OCI-LY7 (cell line): ENCODE data around the gene EPHA6. TPM values are rescaled to one million over a fixed set of nuclear protein-coding genes. Genes with fewer than 3 reads are reported as not detected.

Experiments
- BruUV-seq: library from RNA; stranded (reverse); fragments of 400-500 nt; replicated peaks from 2 replicates; lab custom pipeline; 2021; lab: Mats Ljungman, UMichigan
- CTCF ChIA-PET: fragments of 300-600 bp; sonication (Branson Sonifier 250); formaldehyde crosslinking; loops from one replicate; lab custom pipeline; 2022; ENCODE audit warnings: antibody characterized with exemption; ENCODE audit not compliant: unreplicated experiment; lab: Charles Lee
- POLR2A ChIA-PET: fragments of 300-600 bp; sonication (Branson Sonifier 250); formaldehyde crosslinking; loops from one replicate; lab custom pipeline; 2022; ENCODE audit warnings: antibody characterized with exemption; lab: Charles Lee
- DNase-seq: peaks from one replicate; pipeline ENCODE4 v3.0.0-alpha.2; 2015; ENCODE audit warnings: low spot score
- H2AFZ ChIP-seq: fragments of 200-600 bp; sonication (generic), shearing (Covaris generic); 2 replicates; pipeline ENCODE4 v1.6.1; 2014; ENCODE audit warnings: mild to moderate bottlenecking, antibody characterized with exemption, low read length, moderate library complexity
- H3K27ac ChIP-seq: fragments of 200-600 bp; sonication (generic); 2 replicates; pipeline ENCODE4 v1.5.1; 2014; ENCODE audit warnings: mixed run types, low read depth, mild to moderate bottlenecking, moderate library complexity, low read length, inconsistent platforms; ENCODE audit not compliant: poor library complexity, severe bottlenecking
- H3K36me3 ChIP-seq: fragments of 200-600 bp; sonication (generic); 2 replicates; pipeline ENCODE4 v1.6.1; 2014; ENCODE audit warnings: mild to moderate bottlenecking, antibody characterized with exemption, low read length, moderate library complexity, mixed read lengths; ENCODE audit not compliant: insufficient read depth
- H3K4me1 ChIP-seq: fragments of 200-600 bp; sonication (generic); 2 replicates; pipeline ENCODE4 v1.5.1; 2014; ENCODE audit warnings: mild to moderate bottlenecking, low read length; ENCODE audit not compliant: insufficient read depth, poor library complexity, severe bottlenecking
- H3K4me2 ChIP-seq: fragments of 200-600 bp; sonication (generic); 2 replicates; pipeline ENCODE4 v1.6.1; 2014; ENCODE audit warnings: mild to moderate bottlenecking, low read length
- H3K4me3 ChIP-seq: fragments of 200-600 bp; sonication (generic); 2 replicates; pipeline ENCODE4 v1.5.1; 2014; ENCODE audit warnings: mild to moderate bottlenecking, low read depth, low read length; ENCODE audit not compliant: poor library complexity, severe bottlenecking
- H3K79me2 ChIP-seq: fragments of 200-600 bp; sonication (generic); 2 replicates; pipeline ENCODE4 v1.6.1; 2016; ENCODE audit warnings: low read depth, mild to moderate bottlenecking, low read length, moderate library complexity, mixed read lengths; ENCODE audit not compliant: insufficient read depth
- H3K9me2 ChIP-seq: fragments of 200-600 bp; sonication (generic); 2 replicates; pipeline ENCODE4 v1.6.1; 2016; ENCODE audit warnings: mild to moderate bottlenecking, low read length, mixed read lengths; ENCODE audit not compliant: insufficient read depth
- H3K9me3 ChIP-seq: fragments of 200-600 bp; sonication (generic); 2 replicates; pipeline ENCODE4 v1.6.1; 2014; ENCODE audit warnings: mild to moderate bottlenecking, mixed run types, low read length, mixed read lengths
- H4K20me1 ChIP-seq: fragments of 200-600 bp; sonication (generic); 2 replicates; pipeline ENCODE4 v1.6.1; 2014; ENCODE audit warnings: mild to moderate bottlenecking, antibody characterized with exemption, low read length, moderate library complexity, mixed read lengths; ENCODE audit not compliant: insufficient read depth
- CTCF ChIP-seq: fragments of 200-600 bp; sonication (generic); conservative IDR thresholded peaks from 2 replicates; pipeline ENCODE4 v1.5.1; 2014; ENCODE audit warnings: mild to moderate bottlenecking, antibody characterized with exemption, low read length, moderate library complexity, mixed read lengths
- EZH2phosphoT487 ChIP-seq: fragments of 200-600 bp; sonication (generic); IDR thresholded peaks from 2 replicates; pipeline ENCODE4 v1.6.1; 2018; ENCODE audit warnings: low read depth, borderline replicate concordance, mild to moderate bottlenecking, mixed run types, antibody characterized with exemption, low read length, moderate library complexity, mixed read lengths
- intact Hi-C: fragments of 100-400 bp; cut with micrococcal nuclease; formaldehyde crosslinking; loops from one replicate; pipeline ENCODE4 v1.10.0; 2022; ENCODE audit not compliant: unreplicated experiment
- total RNA-seq, 2 experiments: library from RNA; depleted of rRNA in 1 of 2; stranded (reverse); fragments of >200 nt in 1 of 2; shearing (Covaris generic) in 1 of 2; gene quantifications; 2 replicates each; pipeline ENCODE4 v1.2.3, GENCODE V29; 2014 to 2022

The EPHA6 gene
- total RNA-seq, 2 experiments from 2014 or later = not detected

DNA sequence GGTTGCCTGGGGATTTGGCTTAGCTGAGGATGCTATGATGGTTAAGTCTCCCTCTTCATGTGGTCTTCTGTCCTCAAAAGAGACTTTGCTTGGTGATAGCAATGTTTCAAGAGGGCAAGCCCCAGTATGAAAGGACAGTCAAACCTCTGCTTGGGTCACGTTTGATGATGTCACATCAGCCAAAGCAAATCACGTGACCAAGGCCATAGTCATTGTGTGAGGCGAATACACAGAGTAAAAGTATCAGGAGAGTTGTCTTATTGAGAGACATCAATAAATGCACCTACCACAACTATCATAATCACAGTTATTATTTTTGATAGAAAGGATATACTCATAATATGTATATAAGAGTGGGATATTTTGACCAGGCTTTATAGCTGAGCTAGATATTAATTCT, 243.0 kb downstream of the EPHA6 start:
- ChIA-PET POLR2A (interaction anchor here (0.6 kb wide), 1 partner anchor 753 kb away, joined by 5 read pairs; no protein-coding TSS in a partner anchor), CTCF (no interaction called here)
- Histone ChIP-seq H3K4me2 (no peak overlapping the region), H3K9me3 (no peaks in the 10 kb centered on the region), H3K36me3 (no peaks in the 10 kb centered on the region), H3K27ac (no peak overlapping the region), H3K4me1 (no peaks in the 10 kb centered on the region), H3K9me2 (no peaks in the 10 kb centered on the region), H3K79me2 (no peaks in the 10 kb centered on the region), H3K4me3 (no peak overlapping the region), H4K20me1 (no peaks in the 10 kb centered on the region), H2AFZ (no peak overlapping the region)
- intact Hi-C loops = no loop called here
- no peak for DNase-seq
- TF ChIP-seq EZH2phosphoT487 (no peak), CTCF (no peak)
- no TSS peak for BruUV-seq

- no peak for TF ChIP-seq CTCF
- no peak for TF ChIP-seq EZH2phosphoT487
- no peaks in the 10 kb centered on the region for H3K79me2 ChIP-seq
- H4K20me1 ChIP-seq = no peaks in the 10 kb centered on the region
- no peaks in the 10 kb centered on the region for H3K4me1 ChIP-seq
- no TSS peak for BruUV-seq
- no peak overlapping the region for H3K27ac ChIP-seq
- DNase-seq = no peak
- no peak overlapping the region for H3K4me2 ChIP-seq
- no peaks in the 10 kb centered on the region for H3K36me3 ChIP-seq
- H3K4me3 ChIP-seq = no peak overlapping the region
- ChIA-PET POLR2A (interaction anchor here (0.6 to 2.0 kb wide), 2 partner anchors 25 to 797 kb away, joined by 3 to 6 read pairs; no protein-coding TSS in a partner anchor), CTCF (no interaction called here)
- intact Hi-C loops = no loop called here
- no peaks in the 10 kb centered on the region for H3K9me3 ChIP-seq
- H2AFZ ChIP-seq = no peak overlapping the region
- H3K9me2 ChIP-seq = no peaks in the 10 kb centered on the region
Observed at GRCh38 chr3:97059168-97059567, 244.8 kb downstream of the EPHA6 start.

DNA sequence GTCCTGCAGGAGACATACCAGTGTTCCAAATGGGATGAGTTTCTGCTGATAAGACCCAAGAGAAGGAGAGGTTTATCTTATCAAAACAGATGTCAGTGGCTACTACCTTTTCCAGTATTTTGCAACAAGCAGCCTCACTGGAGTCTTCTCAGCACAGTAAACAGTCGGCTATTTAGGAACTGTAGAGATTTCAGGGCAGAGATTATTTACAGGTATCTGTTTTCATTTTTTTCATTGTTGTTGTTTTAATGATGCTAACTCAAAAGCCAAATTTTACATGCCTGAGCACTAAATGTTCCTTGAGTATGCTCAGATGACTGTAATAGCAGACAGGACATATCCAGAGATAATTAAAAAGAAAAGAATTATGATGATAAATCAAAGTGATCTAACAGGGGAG, 252.1 kb downstream of the EPHA6 start:
- DNase-seq = no peak
- ChIA-PET POLR2A (no interaction called here), CTCF (no interaction called here)
- Histone ChIP-seq H3K9me2 (no peaks in the 10 kb centered on the region), H3K79me2 (no peaks in the 10 kb centered on the region), H3K4me2 (no peak overlapping the region), H2AFZ (no peak overlapping the region), H4K20me1 (no peaks in the 10 kb centered on the region; the same call in 1 of the 2 replicates), H3K9me3 (no peaks in the 10 kb centered on the region), H3K4me3 (no peak overlapping the region), H3K27ac (no peak overlapping the region), H3K36me3 (no peaks in the 10 kb centered on the region), H3K4me1 (no peaks in the 10 kb centered on the region)
- TF ChIP-seq EZH2phosphoT487 = no peak
- no peak for TF ChIP-seq CTCF
- intact Hi-C loops = no loop called here
- BruUV-seq = no TSS peak
